Omental fat pad (tissue), 4 donors: Measurements from ENCODE around the gene CRB2. TPM values are rescaled to one million over a fixed set of nuclear protein-coding genes. Genes with fewer than 3 reads are reported as not detected.

Experiments
- ATAC-seq: fragments of 150-250 bp; one replicate; pipeline ENCODE4 v1.9.1; 2016; ENCODE audit warnings: mild to moderate bottlenecking, moderate library complexity; ENCODE audit not compliant: low FRiP score
- DNase-seq: peaks from one replicate; pipeline ENCODE4 v3.0.0-alpha.2; 2019; ENCODE audit warnings: low spot score
- total RNA-seq, 4 donors: library from RNA; depleted of rRNA; stranded (reverse); fragments of >200 nt; gene quantifications; one replicate each; pipeline ENCODE4 v1.1.0, GENCODE V29; 2016
- TF ChIP-seq, protein P1 (sequence below), 3 donors: fragments of 450-650 bp; IDR thresholded peaks; one replicate each; pipeline ENCODE4 v1.5.1; 2016 to 2017; ENCODE audit warnings: antibody characterized with exemption in 3 of 3, mild to moderate bottlenecking in 3 of 3, moderate library complexity in 2 of 3

Gene CRB2
- total RNA-seq, 4 donors from 2014 or later = 0.32 to 16.2 (median 3.5) TPM

DNA sequence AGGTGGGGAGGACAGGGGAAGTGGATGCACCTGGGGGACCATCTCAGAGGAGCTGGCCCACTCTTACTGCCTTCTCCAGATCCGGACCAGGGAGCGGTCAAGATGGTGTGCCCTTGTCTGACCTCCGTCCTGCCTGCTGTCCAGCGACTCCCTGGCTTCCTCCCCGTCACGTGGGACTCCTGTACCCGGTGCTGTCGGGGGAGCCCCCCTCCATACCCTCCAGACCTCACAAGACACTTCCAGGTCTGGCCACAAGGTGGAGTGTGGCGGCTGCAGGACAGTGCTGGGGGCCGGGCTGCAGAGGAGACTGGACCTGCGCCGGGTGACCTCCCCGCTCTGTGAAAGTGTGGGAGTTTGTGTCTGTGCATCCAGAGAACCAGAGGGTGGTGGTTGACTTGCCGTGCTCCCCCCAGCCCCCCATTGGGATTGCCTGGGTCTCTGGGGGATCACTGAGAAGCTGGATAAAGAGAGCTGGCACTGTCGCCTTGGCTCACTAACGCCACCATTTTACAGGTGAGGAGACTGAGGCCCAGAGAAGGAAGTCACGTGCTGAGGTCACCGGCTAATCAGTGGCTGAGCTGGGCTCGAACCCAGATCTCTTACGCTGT is 1.9 kb upstream of the CRB2 start:
- peak; percentile 72 for DNase-seq
- TF ChIP-seq, protein P1, sequence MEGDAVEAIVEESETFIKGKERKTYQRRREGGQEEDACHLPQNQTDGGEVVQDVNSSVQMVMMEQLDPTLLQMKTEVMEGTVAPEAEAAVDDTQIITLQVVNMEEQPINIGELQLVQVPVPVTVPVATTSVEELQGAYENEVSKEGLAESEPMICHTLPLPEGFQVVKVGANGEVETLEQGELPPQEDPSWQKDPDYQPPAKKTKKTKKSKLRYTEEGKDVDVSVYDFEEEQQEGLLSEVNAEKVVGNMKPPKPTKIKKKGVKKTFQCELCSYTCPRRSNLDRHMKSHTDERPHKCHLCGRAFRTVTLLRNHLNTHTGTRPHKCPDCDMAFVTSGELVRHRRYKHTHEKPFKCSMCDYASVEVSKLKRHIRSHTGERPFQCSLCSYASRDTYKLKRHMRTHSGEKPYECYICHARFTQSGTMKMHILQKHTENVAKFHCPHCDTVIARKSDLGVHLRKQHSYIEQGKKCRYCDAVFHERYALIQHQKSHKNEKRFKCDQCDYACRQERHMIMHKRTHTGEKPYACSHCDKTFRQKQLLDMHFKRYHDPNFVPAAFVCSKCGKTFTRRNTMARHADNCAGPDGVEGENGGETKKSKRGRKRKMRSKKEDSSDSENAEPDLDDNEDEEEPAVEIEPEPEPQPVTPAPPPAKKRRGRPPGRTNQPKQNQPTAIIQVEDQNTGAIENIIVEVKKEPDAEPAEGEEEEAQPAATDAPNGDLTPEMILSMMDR (IDR thresholded peaks at IDR 0.05) = peak in 1 of 3 donors; percentile 83
- ATAC-seq = peak; percentile 45

DNA sequence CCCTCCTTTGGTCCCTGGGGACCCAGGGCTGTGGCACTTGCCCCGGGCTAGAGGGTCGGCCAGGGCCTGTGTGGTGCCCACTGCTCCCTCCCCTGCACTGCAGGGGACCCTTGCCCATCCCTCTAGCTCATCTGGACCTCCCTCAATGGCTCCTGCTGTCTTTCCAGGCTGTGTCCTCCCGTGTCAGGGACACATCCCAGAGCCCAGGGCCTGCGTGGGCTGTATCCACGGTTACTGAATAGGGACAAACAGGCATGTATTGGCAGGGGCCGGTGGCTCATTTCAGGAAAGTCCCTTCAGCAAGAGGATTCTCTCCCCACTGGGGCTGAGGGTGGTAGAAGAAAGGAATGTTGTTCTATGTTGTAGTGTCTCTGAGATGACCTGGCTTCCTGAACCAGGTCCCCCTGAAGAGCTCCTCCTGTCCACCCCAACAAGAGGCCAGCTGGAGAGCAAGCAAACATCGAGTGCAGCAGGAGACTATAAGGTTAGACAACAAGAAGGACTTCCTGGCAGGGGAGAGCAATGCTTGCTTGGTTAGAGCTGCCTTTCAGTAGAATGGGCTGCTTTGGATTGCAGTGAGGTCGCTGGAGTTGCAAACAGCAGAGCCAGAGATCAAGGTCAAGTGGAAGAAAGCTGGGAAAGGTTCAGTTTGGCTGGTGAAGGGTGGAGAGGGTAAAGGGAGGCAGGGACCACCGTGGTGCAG is 1.0 kb upstream of the CRB2 start:
- no peak for ATAC-seq
- no peak for DNase-seq
- TF ChIP-seq, protein P1 (IDR thresholded peaks at IDR 0.05) = no peak

DNA sequence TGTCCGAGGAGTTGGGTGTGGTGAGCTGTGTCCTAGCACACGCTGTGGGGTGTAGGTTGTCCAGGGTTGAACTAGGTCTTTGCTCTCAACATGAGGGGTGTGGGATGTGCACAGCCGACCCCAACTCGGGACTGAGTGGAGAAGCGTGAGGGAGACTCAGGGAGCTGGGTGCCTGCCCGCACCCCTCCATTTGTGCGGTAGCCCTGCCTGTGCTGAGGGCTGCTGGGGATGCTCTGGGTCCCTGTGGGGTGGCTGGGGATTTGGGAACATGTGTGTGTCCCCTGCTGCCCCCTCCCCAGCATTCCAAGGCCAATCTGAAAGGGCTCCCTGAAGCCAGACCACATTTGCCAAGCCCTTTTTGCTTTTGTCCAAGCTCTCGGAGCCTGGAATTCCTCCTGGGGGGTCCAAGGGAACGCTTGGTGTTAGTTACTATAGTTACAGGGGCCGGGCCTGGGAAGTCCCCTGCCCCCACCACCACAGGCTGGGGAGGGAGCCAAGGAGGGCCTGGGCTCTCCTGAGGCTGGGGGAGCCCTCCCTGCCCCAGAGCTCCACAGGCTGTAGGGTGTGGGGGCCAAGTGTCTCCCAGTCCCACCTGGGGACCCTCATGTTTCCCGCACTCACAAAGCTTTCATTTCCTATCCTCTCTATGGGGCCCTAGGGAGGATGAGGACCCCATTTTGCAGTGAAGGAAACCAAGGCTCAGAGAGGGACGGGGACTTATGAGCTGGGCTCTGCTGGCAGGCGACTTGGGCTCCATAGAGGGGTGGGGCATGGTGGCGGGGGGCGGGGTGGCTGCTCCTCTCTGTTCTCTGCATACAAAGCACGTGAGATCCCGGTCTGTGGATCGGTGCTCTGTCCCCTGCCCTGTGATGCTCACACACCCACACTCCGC is 1.1 kb downstream of the CRB2 start:
- TF ChIP-seq, protein P1 (IDR thresholded peaks at IDR 0.05) = no peak
- no peak for DNase-seq
- ATAC-seq = no peak

DNA sequence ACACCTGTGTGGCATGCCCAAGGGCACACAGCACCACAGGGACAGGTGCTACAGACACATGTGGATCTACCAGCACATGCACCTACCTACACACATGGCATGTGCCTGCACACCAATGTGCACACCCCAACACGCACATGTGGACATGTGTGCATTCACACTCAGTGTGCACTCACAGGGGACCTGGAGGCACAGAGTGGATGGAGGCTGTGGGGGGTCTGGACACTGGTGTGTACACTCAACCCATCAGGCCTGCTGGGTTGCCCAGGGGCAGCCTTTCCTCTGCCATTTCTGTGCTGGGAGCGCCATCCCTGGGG is 1.7 kb downstream of the CRB2 start:
- TF ChIP-seq, protein P1 (IDR thresholded peaks at IDR 0.05) = no peak
- no peak for DNase-seq
- no peak for ATAC-seq

DNA sequence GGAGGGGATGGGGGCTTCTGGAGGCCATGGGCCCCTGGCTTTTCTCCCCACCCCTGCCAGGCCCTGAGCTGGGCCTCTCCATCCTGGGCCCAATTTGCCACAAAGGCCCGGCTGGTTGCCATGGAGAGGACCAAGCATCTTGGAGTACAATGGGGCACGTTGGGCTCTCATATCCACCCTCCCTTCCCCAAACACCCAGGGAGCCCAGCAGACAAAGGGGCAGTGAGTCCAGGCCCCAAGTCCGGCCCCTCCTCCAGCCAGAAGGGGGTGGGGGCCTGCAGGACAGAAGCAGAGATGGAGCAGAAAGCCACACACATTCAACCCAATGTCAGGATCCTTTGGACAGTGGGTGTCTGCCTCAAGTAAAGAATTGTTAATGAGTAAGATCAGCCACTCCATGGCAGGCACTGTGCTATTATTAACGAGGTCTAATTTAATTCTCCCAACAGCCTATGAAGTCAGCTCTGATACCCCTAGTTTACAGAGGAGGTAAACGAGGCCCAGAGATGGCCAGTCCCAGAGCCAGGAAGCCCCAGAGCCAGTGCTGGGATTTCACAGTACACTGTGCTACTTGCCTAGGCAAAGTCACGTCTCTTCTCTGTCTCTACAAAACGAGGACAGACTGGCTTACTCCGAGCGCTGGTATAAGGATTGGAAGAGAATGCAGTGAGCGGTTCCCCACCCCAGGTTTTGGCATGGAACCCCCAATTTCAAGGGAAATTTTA is 2.3 kb downstream of the CRB2 start:
- TF ChIP-seq, protein P1 (IDR thresholded peaks at IDR 0.05) = no peak
- ATAC-seq (no peak), DNase-seq (no peak)

DNA sequence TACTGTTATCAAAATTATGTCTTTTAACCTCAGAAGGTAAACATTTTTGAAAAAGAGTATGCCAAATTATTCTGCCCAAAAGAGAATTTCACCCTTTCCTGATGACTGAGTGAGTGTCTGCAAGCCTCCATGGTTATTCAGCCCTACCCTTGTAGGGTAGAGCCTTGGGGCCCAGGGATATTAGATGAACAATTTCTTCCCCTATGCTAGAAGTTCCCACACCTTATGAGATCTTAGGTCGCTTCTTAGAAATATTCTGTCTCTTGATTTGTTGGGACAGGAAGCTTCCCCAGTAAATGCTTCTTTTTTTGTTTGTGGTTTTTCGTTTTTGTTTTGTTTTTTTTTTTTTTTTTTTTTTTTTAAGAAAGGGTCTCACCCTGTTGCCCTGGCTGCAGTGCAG is 3.1 kb downstream of the CRB2 start:
- TF ChIP-seq, protein P1 (IDR thresholded peaks at IDR 0.05) = no peak
- DNase-seq = no peak

More for the DNA sequence above, 3.1 kb downstream of the CRB2 start:
- no peak for ATAC-seq
